Testis (tissue), 2 donors: ENCODE data around the gene ZBTB17.
"Not testable (repeated sequence)": the region's sequence is repeated elsewhere in the genome, so short reads cannot be mapped to it uniquely, and the experiment has no call there.

Experiments
- POLR2A ChIP-seq: fragments of 450-650 bp; IDR thresholded peaks from one replicate; pipeline ENCODE4 v1.6.1; 2017; ENCODE audit warnings: antibody characterized with exemption, mild to moderate bottlenecking, moderate library complexity
- TF ChIP-seq, protein P1 (sequence below), 3 experiments: fragments of 450-650 bp in 2 of 3; fragments of 200-600 bp in 1 of 3; sonication (generic) in 1 of 3; IDR thresholded peaks; one replicate each; pipeline ENCODE4 v1.5.1; 2016 to 2019; ENCODE audit warnings: antibody characterized with exemption in 3 of 3, mild to moderate bottlenecking in 2 of 3, moderate library complexity in 1 of 3

GRCh38 chr1:15913607-15914006 is 62.3 kb downstream of the ZBTB17 start:
- TF ChIP-seq, protein P1, sequence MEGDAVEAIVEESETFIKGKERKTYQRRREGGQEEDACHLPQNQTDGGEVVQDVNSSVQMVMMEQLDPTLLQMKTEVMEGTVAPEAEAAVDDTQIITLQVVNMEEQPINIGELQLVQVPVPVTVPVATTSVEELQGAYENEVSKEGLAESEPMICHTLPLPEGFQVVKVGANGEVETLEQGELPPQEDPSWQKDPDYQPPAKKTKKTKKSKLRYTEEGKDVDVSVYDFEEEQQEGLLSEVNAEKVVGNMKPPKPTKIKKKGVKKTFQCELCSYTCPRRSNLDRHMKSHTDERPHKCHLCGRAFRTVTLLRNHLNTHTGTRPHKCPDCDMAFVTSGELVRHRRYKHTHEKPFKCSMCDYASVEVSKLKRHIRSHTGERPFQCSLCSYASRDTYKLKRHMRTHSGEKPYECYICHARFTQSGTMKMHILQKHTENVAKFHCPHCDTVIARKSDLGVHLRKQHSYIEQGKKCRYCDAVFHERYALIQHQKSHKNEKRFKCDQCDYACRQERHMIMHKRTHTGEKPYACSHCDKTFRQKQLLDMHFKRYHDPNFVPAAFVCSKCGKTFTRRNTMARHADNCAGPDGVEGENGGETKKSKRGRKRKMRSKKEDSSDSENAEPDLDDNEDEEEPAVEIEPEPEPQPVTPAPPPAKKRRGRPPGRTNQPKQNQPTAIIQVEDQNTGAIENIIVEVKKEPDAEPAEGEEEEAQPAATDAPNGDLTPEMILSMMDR (IDR thresholded peaks at IDR 0.05): not testable (repeated sequence)
- not testable (repeated sequence) for TF ChIP-seq POLR2A
